ENCODE measurements around the gene EYA2. TPM values are rescaled to one million over a fixed set of nuclear protein-coding genes. Genes with fewer than 3 reads are reported as not detected.

Gene EYA2
- total RNA-seq, 4 donors from 2014 or later, result 0.47 to 4.1 (median 2.2) TPM

DNA sequence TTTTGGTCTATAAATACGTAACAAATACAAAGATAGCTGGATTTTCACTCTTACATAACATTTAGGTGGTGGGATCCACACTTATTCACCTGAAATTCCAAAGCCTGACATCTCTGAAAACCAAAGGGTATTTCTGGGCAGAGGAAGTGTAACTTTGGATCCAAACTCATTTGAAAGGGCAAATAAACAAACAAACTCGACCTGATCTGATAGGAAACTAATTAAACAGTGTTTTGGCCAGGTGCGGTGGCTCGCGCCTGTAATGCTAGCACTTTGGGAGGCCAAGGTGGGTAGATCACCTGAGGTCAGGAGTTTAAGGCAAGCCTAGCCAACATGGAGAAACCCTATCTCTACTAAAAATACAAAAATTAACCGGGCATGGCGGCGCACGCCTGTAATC, 332.9 kb downstream of the EYA2 start:
- 84 to 88% methylated on average over 5 to 9 of the region's 9 CpGs for WGBS, 2 donors (ENCODE audit: low coverage in 1 of 2)
- peaks cover 0 to 93% of the 10 kb centered on the region in 2 donors for H3K36me3 ChIP-seq

DNA sequence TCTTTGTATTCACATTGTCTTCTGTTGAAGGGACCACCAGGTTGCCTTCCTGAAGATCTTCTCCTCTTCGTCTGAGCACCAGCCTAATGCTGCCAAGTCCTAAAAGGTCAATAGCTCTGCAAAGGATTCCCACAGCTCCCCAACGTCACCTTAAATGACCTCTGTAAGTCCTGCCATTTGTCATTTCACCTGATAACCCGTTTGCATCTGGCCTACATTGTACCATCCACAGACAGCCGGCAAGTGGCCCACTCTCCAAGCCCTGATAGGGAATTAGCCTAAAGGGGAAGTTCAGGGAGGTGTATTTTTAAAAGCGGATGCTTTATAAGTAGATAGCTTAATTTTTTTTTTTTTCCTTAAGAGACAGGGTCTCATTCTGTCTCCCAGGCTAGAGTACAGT, 334.0 kb downstream of the EYA2 start:
- 50 to 51% methylated on average over 3 to 5 of the region's 5 CpGs for WGBS, 2 donors (ENCODE audit: low coverage in 1 of 2)
- ATAC-seq, result no peak
- TF ChIP-seq, protein P1, sequence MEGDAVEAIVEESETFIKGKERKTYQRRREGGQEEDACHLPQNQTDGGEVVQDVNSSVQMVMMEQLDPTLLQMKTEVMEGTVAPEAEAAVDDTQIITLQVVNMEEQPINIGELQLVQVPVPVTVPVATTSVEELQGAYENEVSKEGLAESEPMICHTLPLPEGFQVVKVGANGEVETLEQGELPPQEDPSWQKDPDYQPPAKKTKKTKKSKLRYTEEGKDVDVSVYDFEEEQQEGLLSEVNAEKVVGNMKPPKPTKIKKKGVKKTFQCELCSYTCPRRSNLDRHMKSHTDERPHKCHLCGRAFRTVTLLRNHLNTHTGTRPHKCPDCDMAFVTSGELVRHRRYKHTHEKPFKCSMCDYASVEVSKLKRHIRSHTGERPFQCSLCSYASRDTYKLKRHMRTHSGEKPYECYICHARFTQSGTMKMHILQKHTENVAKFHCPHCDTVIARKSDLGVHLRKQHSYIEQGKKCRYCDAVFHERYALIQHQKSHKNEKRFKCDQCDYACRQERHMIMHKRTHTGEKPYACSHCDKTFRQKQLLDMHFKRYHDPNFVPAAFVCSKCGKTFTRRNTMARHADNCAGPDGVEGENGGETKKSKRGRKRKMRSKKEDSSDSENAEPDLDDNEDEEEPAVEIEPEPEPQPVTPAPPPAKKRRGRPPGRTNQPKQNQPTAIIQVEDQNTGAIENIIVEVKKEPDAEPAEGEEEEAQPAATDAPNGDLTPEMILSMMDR (IDR thresholded peaks at IDR 0.05), result no peak
- TF ChIP-seq POLR2AphosphoS5 (IDR thresholded peaks at IDR 0.05), result no peak
- TF ChIP-seq POLR2A (IDR thresholded peaks at IDR 0.05), result no peak
- no peak for TF ChIP-seq EP300 (IDR thresholded peaks at IDR 0.05)
- Histone ChIP-seq H3K27ac (no peak overlapping the region), H3K4me3 (no peak overlapping the region), H3K36me3 (peaks cover 0 to 93% of the 10 kb centered on the region in 2 donors), H3K27me3 (no peaks in the 10 kb centered on the region), H3K9me3 (no peaks in the 10 kb centered on the region), H3K4me1 (peaks cover 0 to 17% (median 0%) of the 10 kb centered on the region in 3 donors)

More for the DNA sequence above, 332.9 kb downstream of the EYA2 start:
- H3K4me3 ChIP-seq, result no peak overlapping the region
- no peak overlapping the region for H3K27ac ChIP-seq
- no peaks in the 10 kb centered on the region for H3K27me3 ChIP-seq
- H3K4me1 ChIP-seq, result peaks cover 0 to 17% (median 0%) of the 10 kb centered on the region in 3 donors
- no peaks in the 10 kb centered on the region for H3K9me3 ChIP-seq
- TF ChIP-seq POLR2A (IDR thresholded peaks at IDR 0.05) (no peak), POLR2AphosphoS5 (IDR thresholded peaks at IDR 0.05) (no peak), EP300 (IDR thresholded peaks at IDR 0.05) (no peak)
- TF ChIP-seq, protein P1 (IDR thresholded peaks at IDR 0.05), result no peak
- no peak for ATAC-seq

DNA sequence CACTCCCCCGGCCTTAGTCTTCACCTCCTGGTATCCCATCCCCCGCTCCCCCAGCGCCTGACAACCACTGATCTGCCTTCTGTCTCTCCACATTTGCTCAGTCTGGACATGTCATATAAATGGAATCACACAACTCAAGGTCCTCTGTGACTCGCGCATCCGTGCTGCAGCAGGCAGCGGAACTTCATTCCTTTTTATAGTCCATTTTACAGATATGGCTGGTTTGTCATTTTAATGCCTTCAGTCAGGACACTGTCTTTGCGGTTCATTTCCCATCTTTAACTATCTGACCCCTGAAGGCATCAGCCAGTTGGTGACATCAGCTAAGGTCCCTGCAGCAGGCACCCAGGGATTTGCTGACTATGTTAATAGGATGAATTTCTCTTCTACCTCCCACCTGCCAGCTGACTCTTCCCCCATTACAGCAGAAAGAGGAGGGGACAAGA, 336.2 kb downstream of the EYA2 start:
- Histone ChIP-seq H3K4me1 (peaks cover 0 to 17% (median 0%) of the 10 kb centered on the region in 3 donors), H3K9me3 (no peaks in the 10 kb centered on the region), H3K36me3 (peaks cover 0 to 93% of the 10 kb centered on the region in 2 donors), H3K27me3 (no peaks in the 10 kb centered on the region), H3K4me3 (no peak overlapping the region), H3K27ac (no peak overlapping the region)
- WGBS, 2 donors (ENCODE audit: low coverage in 1 of 2), result 90 to 97% methylated on average over 8 of the region's 8 CpGs
- no peak for TF ChIP-seq POLR2AphosphoS5 (IDR thresholded peaks at IDR 0.05)
- TF ChIP-seq, protein P1 (IDR thresholded peaks at IDR 0.05), result no peak
- TF ChIP-seq POLR2A (IDR thresholded peaks at IDR 0.05), result no peak
- TF ChIP-seq EP300 (IDR thresholded peaks at IDR 0.05), result no peak
- no peak for ATAC-seq

DNA sequence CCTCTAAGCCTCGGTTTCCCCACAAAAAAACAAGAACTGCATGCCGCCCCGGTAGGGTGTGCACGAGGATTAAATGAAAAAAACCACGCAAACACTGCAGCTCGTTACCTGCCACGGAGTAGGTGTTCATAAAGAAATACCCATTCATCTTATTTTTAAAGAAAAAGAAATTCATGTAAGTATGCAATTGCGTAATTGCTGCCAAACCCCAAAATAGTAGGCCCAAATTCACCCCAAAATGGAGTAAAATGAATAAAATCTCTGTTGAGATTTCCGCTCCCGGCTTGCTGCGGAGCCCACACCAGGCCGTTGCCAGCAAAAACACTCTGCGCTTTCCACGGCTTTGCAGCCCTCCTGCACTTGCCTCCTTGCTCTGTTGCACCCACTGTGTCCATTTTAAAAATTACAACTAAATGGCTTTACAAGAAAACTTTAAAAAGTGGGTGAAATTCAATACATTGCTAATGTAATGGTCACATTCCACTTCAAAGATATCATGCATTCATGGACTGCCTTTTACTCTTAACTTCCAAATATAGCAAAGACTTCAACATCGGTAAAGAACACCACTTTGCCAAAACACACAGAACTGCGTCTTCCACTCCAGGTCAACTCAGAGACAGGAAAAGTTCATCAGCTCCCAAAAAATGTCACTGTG, 336.9 kb downstream of the EYA2 start:
- H3K27ac ChIP-seq, result peak overlapping the region in 1 of 4 donors; percentile 49
- WGBS, 2 donors (ENCODE audit: low coverage in 1 of 2), result 69 to 83% methylated on average over 14 of the region's 16 CpGs
- peaks cover 0 to 17% (median 0%) of the 10 kb centered on the region in 3 donors for H3K4me1 ChIP-seq
- no peak overlapping the region for H3K4me3 ChIP-seq
- no peak for ATAC-seq
- peaks cover 0 to 93% of the 10 kb centered on the region in 2 donors for H3K36me3 ChIP-seq
- no peaks in the 10 kb centered on the region for H3K27me3 ChIP-seq
- no peak for TF ChIP-seq POLR2A (IDR thresholded peaks at IDR 0.05)
- no peak for TF ChIP-seq EP300 (IDR thresholded peaks at IDR 0.05)
- TF ChIP-seq POLR2AphosphoS5 (IDR thresholded peaks at IDR 0.05), result no peak
- H3K9me3 ChIP-seq, result no peaks in the 10 kb centered on the region

DNA sequence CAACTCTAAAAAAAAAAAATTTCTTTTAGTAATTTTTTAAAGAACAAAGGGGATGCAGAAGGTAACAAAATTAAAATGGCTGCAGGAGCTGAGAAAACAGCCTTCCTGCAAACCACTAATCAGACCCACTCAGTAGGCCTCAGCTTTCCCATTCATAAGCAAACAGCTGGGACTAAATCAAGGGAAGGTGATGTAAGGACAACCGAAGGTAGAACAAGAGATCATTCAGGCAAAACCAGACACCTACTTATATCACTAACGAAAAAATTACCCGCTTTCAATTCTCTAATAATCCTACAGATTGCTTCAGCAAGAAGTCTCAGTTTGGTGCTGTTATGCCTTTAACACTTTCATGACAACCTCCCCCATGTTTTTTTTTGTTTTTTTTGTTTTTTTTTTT, 337.9 kb downstream of the EYA2 start:
- Histone ChIP-seq H3K36me3 (peaks cover 0 to 93% of the 10 kb centered on the region in 2 donors), H3K4me1 (peaks cover 0 to 17% (median 0%) of the 10 kb centered on the region in 3 donors), H3K27ac (peak overlapping the region in 1 of 4 donors; percentile 49), H3K27me3 (no peaks in the 10 kb centered on the region), H3K4me3 (no peak overlapping the region), H3K9me3 (no peaks in the 10 kb centered on the region)
- TF ChIP-seq, protein P1 (IDR thresholded peaks at IDR 0.05), result no peak
- TF ChIP-seq POLR2AphosphoS5 (IDR thresholded peaks at IDR 0.05) (no peak), EP300 (IDR thresholded peaks at IDR 0.05) (no peak), POLR2A (IDR thresholded peaks at IDR 0.05) (no peak)
- WGBS, 2 donors (ENCODE audit: low coverage in 1 of 2), result 94 to 97% methylated on average over 3 of the region's 3 CpGs
- no peak for ATAC-seq

All from gastroesophageal sphincter (tissue), 4 donors.